ENCODE measurements around the gene LRP10.
A peak's percentile ranks its signal among the peaks of the same experiment; 100 is the strongest.

Gene LRP10

GRCh38 chr14:22896760-22897159 lies 25.2 kb downstream of the LRP10 start:
- DNase-seq (ENCODE audit: insufficient read length, low spot score) = no peak
- FAIRE-seq = no peak
- no peak for TF ChIP-seq POLR2AphosphoS5 (IDR thresholded peaks at IDR 0.05; ENCODE audit: low read depth, low read length)
- no peak for TF ChIP-seq SPI1 (IDR thresholded peaks at IDR 0.05; ENCODE audit: low read depth, low read length)
- no peak for TF ChIP-seq POLR2A (IDR thresholded peaks at IDR 0.05; ENCODE audit: low read depth, low read length)
- no peak for TF ChIP-seq POU2F2 (IDR thresholded peaks at IDR 0.05; ENCODE audit: low read depth, low read length)
- TF ChIP-seq PAX5 (IDR thresholded peaks at IDR 0.05; ENCODE audit: insufficient read depth, low read length, severe bottlenecking) = no peak
- no peak for TF ChIP-seq TAF1 (IDR thresholded peaks at IDR 0.05; ENCODE audit: low read depth, low read length)

- no peak for DNase-seq (ENCODE audit: insufficient read length, low spot score)
- no peak for FAIRE-seq
- no peak for TF ChIP-seq SPI1 (IDR thresholded peaks at IDR 0.05; ENCODE audit: low read depth, low read length)
- no peak for TF ChIP-seq POLR2A (IDR thresholded peaks at IDR 0.05; ENCODE audit: low read depth, low read length)
- TF ChIP-seq TAF1 (IDR thresholded peaks at IDR 0.05; ENCODE audit: low read depth, low read length) = no peak
- no peak for TF ChIP-seq POU2F2 (IDR thresholded peaks at IDR 0.05; ENCODE audit: low read depth, low read length)
- TF ChIP-seq PAX5 (IDR thresholded peaks at IDR 0.05; ENCODE audit: insufficient read depth, low read length, severe bottlenecking) = no peak
- TF ChIP-seq POLR2AphosphoS5 (IDR thresholded peaks at IDR 0.05; ENCODE audit: low read depth, low read length) = no peak; the same call in 1 of the 2 replicates
These were observed 25.8 kb downstream of the LRP10 start for GRCh38 chr14:22897357-22897756.

GRCh38 chr14:22898302-22899090 lies 27.0 kb downstream of the LRP10 start:
- TF ChIP-seq POU2F2 (IDR thresholded peaks at IDR 0.05; ENCODE audit: low read depth, low read length) (no peak), POLR2A (IDR thresholded peaks at IDR 0.05; ENCODE audit: low read depth, low read length) (peak; percentile 15; the same call in 1 of the 2 replicates), TAF1 (IDR thresholded peaks at IDR 0.05; ENCODE audit: low read depth, low read length) (no peak)
- DNase-seq (ENCODE audit: insufficient read length, low spot score) (no peak), FAIRE-seq (no peak)

GRCh38 chr14:22900081-22900799 lies 28.7 kb downstream of the LRP10 start:
- FAIRE-seq = peak; percentile 31
- TF ChIP-seq TAF1 (IDR thresholded peaks at IDR 0.05; ENCODE audit: low read depth, low read length) (no peak), SPI1 (IDR thresholded peaks at IDR 0.05; ENCODE audit: low read depth, low read length) (no peak), PAX5 (IDR thresholded peaks at IDR 0.05; ENCODE audit: insufficient read depth, low read length, severe bottlenecking) (no peak), POLR2AphosphoS5 (IDR thresholded peaks at IDR 0.05; ENCODE audit: low read depth, low read length) (no peak), POLR2A (IDR thresholded peaks at IDR 0.05; ENCODE audit: low read depth, low read length) (no peak), POU2F2 (IDR thresholded peaks at IDR 0.05; ENCODE audit: low read depth, low read length) (no peak)
- DNase-seq (ENCODE audit: insufficient read length, low spot score) = no peak

- FAIRE-seq (no peak), DNase-seq (ENCODE audit: insufficient read length, low spot score) (no peak)
- no peak for TF ChIP-seq PAX5 (IDR thresholded peaks at IDR 0.05; ENCODE audit: insufficient read depth, low read length, severe bottlenecking)
These were observed 30.3 kb downstream of the LRP10 start for GRCh38 chr14:22901799-22902198.

- DNase-seq (ENCODE audit: insufficient read length, low spot score) (no peak), FAIRE-seq (no peak)
- TF ChIP-seq TAF1 (IDR thresholded peaks at IDR 0.05; ENCODE audit: low read depth, low read length) (no peak), POLR2A (IDR thresholded peaks at IDR 0.05; ENCODE audit: low read depth, low read length) (no peak)
These were observed 32.2 kb downstream of the LRP10 start for GRCh38 chr14:22903742-22904087.

GRCh38 chr14:22905627-22906026 lies 34.1 kb downstream of the LRP10 start:
- no peak for FAIRE-seq
- DNase-seq (ENCODE audit: insufficient read length, low spot score) = no peak
- TF ChIP-seq POLR2A (IDR thresholded peaks at IDR 0.05; ENCODE audit: low read depth, low read length) (no peak), SPI1 (IDR thresholded peaks at IDR 0.05; ENCODE audit: low read depth, low read length) (no peak), PAX5 (IDR thresholded peaks at IDR 0.05; ENCODE audit: insufficient read depth, low read length, severe bottlenecking) (no peak)

- DNase-seq (ENCODE audit: insufficient read length, low spot score) = no peak
- TF ChIP-seq POLR2A (IDR thresholded peaks at IDR 0.05; ENCODE audit: low read depth, low read length) = no peak
- TF ChIP-seq POLR2AphosphoS5 (IDR thresholded peaks at IDR 0.05; ENCODE audit: low read depth, low read length) = no peak
- no peak for TF ChIP-seq PAX5 (IDR thresholded peaks at IDR 0.05; ENCODE audit: insufficient read depth, low read length, severe bottlenecking)
- TF ChIP-seq POU2F2 (IDR thresholded peaks at IDR 0.05; ENCODE audit: low read depth, low read length) = no peak
- TF ChIP-seq SPI1 (IDR thresholded peaks at IDR 0.05; ENCODE audit: low read depth, low read length) = no peak
- TF ChIP-seq TAF1 (IDR thresholded peaks at IDR 0.05; ENCODE audit: low read depth, low read length) = no peak
- FAIRE-seq = no peak
These were observed 34.5 kb downstream of the LRP10 start for GRCh38 chr14:22906073-22906472.

GRCh38 chr14:22907429-22907828 lies 35.9 kb downstream of the LRP10 start:
- no peak for FAIRE-seq
- TF ChIP-seq PAX5 (IDR thresholded peaks at IDR 0.05; ENCODE audit: insufficient read depth, low read length, severe bottlenecking) = no peak
- no peak for TF ChIP-seq POLR2A (IDR thresholded peaks at IDR 0.05; ENCODE audit: low read depth, low read length)
- no peak for TF ChIP-seq POU2F2 (IDR thresholded peaks at IDR 0.05; ENCODE audit: low read depth, low read length)
- TF ChIP-seq TAF1 (IDR thresholded peaks at IDR 0.05; ENCODE audit: low read depth, low read length) = no peak
- no peak for TF ChIP-seq SPI1 (IDR thresholded peaks at IDR 0.05; ENCODE audit: low read depth, low read length)
- no peak for TF ChIP-seq POLR2AphosphoS5 (IDR thresholded peaks at IDR 0.05; ENCODE audit: low read depth, low read length)
- DNase-seq (ENCODE audit: insufficient read length, low spot score) = no peak

- no peak for DNase-seq (ENCODE audit: insufficient read length, low spot score)
- TF ChIP-seq TAF1 (IDR thresholded peaks at IDR 0.05; ENCODE audit: low read depth, low read length) (no peak), POLR2A (IDR thresholded peaks at IDR 0.05; ENCODE audit: low read depth, low read length) (no peak), PAX5 (IDR thresholded peaks at IDR 0.05; ENCODE audit: insufficient read depth, low read length, severe bottlenecking) (no peak), SPI1 (IDR thresholded peaks at IDR 0.05; ENCODE audit: low read depth, low read length) (no peak), POLR2AphosphoS5 (IDR thresholded peaks at IDR 0.05; ENCODE audit: low read depth, low read length) (no peak), POU2F2 (IDR thresholded peaks at IDR 0.05; ENCODE audit: low read depth, low read length) (no peak)
- no peak for FAIRE-seq
These were observed 37.1 kb downstream of the LRP10 start for GRCh38 chr14:22908601-22909000.
